CD4-positive, alpha-beta T cell treated with Interleukin-10 for 1 hour (primary cell): ENCODE data around the gene SPON1.

Experiments
- DNase-seq: peaks from one replicate; pipeline ENCODE4 v3.0.0-alpha.2; 2020

SPON1 gene

DNA sequence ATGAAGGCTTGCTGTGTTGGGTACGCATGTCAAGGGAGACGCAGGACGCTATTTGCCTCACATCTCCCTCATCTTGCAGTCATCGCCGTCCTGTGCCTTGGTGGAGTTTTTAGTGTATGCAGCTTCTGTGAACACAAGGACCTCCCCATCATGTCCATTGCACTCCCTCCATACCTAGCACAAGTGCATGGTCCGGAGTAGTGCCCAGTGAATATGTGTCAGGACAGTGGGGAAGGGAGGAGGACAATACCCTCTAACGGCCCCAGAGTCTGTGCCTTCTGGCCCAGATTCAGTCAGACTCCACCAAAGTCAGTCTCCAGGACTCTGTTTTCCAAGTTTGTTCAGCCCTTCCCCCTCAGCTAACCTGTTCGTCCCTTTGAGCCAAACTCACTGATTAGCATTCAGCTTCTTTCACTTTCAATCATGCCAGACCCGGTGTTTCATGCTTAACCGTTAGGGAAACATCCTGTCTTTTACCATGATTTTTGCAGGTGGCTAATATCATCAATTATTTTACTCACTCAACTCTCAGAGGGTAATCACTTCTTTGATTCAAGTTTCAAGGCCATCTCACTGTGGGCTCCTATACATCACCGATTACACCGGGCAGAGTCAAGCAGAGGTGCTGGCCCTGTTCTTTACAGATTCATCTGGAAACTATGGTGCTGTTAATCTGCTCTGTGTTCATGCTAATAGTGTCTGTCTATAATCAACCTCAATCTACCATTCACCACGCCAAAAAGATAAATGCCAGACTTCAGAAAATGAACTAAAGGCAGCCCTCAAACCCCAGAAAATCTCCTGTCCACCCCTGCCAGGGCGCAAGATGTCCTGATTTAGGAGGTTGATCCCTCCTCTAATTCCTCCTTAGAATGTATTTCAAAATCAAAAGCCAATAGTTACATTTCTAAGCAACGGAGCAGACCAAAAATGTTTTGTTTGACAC, 240.0 kb downstream of the SPON1 start:
- DNase-seq: peak; percentile 3

DNA sequence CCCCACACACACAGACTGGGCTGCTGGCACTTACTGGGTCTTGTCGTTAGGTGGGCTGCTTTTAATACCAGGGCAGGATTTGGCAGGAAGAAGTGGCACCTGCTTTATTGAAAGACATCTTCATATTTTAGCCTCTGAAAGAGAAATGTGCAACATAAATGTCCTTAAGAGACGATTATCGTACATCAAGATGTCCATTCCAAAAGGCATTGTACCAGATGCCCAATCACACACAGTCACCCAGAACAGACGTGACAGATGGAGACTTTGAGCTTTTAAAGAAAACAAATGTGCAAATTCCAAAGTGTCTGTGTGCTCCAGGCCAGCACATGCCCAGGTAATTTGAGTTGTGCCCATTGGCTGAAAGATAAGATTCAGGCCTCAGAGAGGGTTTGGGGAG, 240.8 kb downstream of the SPON1 start:
- no peak for DNase-seq

DNA sequence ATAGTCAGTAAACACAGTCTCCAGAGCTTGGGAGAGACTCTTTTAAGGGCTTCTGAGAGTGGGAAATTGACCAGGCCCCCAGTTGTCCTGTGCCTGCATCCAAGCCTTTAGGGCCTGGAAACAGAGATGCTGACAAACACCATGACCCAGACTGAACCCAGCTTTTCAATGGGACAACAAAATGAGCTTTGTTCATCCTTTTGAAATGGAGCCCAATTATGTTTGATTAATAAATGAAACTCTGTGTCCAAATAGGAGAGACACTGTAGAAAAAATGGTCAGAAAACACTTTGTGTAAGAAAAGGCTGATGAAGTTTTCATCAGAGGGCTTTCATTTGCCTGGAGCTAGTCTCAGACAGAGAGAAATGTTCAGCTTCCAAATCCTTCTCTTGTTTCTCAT, 250.5 kb downstream of the SPON1 start:
- DNase-seq: no peak

DNA sequence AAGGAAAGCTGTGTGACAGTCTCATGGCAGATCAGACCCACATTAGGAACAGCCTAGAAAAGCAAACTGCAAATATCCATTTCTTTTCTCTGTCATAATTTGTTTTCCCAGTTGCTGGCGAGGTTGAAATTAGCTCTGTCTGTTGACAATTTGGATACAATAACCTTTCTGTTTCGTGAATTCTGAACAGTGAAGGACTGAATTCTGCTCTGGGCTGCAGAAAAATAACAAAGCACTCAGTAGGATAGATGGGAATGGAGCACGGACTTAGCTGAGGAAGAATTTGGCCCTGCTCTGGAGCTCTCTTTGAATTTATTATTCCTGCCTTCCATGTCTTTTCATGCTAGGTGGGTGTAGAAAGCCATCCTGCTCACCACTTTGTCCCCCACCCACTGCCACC, 256.2 kb downstream of the SPON1 start:
- no peak for DNase-seq

DNA sequence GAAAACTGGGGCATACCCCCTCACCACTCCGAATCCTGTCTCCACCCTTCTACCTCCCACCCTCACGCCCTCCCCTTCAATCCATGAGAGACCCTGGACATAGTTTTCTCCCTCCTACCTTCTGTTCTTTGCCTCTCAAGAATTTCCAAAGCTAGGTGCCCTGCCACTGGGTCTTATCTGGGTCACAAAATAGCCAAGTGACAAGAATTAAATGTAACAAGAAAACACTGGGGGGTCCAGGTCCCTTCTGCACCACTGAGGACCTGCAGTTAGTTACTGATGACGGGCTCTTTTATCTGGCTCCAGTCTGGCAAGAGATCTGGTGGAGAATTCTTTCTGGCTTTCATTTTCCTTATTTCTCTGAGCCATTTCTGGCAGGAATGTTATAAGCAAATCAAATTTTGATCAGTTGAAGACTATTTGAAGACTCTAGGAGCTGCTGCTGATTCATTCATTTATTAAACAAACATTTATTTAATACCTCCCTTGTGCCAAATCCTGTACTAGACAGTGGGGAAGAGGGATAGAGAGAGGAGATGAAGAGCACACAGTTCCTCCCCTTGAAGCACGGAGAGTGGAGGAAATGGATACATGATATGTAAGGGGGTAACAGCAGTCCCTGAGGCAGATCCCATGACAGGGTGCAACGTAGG, 261.2 kb downstream of the SPON1 start:
- DNase-seq: no peak

DNA sequence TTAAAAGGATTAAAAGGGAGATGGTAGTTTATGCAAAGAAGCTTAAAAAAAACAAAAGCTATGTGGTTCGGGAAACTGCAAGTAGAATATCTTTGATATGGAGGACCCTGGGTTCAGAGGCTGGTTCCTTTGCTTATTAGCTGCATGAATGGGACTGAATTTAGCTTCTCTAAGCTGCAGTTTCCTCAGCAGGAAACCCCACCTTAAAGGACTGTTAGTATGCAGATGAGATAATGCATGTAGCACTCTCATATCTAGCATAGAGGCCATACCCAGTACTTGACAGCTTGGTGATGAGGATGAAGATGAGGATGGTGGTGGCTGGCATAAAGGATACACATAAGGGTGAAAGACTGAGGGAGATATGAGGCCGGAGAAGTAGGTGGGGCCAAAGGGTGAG, 261.9 kb downstream of the SPON1 start:
- DNase-seq: no peak

DNA sequence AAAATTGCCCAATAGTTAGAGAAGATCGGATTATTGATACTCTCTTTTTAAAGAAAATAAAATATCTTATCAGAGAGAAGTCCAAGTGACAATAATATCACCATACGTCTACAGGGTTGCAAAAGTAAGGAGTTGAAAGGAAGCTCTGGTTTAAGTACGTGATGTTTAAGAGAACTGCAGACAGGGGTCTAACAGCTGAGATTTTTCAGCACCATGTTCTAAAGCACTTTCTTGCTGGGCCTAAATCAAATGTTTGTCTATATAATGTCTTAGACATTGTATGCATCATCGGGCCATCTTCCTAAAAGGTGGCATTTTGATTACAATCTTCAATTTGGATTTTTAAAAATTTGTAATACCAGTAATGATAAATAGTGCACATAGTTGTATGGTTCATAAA, 263.1 kb downstream of the SPON1 start:
- DNase-seq: no peak

DNA sequence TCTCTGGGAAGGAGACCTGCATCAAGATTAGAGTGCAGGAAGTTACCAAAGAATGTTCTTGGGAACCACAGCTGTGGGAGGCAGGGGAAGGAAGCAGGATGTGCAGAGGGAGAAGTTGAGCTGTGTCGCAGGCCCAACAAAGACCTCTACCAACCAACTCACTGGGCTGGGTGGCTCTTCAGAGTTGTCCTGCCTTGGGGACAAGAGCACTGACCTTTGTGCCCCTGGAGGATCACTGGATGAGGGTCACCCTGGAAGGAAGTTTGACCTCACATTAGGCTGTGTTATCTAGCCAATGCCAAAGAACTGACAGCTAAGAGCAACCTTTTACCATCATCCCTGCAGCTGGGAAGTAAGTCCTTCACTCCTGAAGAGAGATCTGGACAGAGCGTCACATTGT, 265.8 kb downstream of the SPON1 start:
- no peak for DNase-seq

DNA sequence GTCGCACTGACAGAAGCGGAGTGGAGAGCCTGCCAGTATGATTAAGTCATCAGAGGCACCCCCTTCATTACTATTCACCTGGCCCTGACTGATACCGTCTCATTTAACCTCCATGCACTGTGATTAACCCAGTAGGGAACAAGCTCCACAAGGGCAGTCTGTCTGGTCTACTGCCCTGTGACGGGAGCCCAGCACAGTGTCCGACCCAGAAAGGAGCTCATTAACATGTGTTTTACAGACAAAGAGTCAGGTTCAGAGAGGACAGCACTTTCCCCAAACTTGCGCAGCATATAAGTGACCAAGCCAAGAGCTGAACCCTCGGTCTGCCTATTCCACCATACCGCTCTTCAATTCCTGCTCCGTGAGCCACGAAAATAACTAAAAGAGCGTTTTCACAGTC, 266.9 kb downstream of the SPON1 start:
- DNase-seq: no peak

DNA sequence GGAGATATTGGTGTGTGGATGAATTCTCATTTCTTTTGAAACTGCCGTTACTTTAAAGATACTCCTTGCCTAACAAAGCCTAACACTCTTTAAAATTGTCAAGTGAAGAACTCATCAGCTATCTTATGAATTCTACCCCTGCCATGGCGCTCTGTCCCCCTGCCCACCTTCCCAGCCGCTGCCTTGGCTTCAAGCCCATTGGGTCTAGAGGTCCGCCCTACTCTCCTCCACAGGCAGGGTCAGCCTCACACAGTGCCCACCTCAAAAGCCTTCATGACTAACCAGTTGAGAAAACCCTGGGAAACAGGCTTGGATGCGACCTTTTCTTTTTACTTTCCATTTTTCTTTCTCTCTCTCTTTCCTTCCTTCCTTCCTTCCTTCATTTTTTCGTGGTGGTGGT, 267.9 kb downstream of the SPON1 start:
- no peak for DNase-seq

DNA sequence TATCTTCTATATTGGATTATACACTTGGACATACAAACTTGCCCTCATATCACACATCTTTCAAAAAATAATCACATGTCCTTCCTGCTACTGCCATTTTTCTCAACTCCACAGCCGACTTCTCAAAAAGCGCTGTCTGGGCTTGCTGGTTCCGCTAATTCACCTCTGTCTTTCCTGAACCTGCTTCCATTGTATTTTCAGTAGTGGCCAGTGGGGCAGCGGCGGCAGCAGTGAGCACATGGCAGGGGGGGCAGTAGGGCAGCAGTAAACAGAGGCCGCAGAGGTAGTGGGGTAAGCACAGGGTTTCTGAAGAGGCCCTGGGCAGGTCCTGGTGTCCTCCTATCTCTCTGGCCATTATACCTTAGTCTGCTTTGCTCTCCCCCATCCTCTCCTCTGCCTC, 270.1 kb downstream of the SPON1 start:
- no peak for DNase-seq

DNA sequence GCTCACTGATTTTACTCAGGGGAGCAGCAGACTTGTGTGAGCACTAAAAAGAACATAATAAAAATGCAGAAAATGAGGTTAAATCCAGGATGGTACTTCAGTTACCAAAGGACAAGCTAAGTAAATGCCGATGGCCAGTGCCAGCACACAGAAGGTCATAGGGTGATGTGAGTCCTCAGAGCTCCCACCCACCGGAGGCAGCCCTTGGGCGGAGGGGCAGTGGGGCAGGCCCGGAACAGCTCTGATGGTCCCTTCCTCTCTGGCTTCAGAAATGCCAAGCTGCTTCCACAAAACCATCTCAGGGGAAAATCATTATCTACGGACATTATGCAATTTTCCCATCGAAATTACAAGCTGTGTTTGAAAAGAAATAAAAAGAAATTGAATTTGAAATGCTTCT, 271.9 kb downstream of the SPON1 start:
- no peak for DNase-seq

DNA sequence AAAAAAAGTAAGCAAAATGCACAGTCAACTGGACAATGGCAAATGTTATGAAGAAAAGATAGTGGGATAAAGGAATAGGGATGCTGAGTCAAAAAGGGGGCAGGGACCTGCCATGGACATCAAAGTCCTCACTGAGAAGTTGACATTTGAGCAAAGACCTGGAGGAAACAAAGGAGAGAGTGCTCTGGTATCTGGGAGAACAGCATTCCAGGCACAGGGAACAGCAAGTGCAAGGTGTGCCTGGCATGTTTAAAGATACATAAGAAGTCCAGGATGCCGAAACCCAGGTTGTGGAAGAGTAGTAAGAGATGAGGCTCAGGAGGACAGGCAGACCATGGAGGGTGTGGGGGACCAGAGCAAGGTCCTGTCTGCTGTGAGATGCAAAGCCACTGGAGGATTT, 273.2 kb downstream of the SPON1 start:
- no peak for DNase-seq

DNA sequence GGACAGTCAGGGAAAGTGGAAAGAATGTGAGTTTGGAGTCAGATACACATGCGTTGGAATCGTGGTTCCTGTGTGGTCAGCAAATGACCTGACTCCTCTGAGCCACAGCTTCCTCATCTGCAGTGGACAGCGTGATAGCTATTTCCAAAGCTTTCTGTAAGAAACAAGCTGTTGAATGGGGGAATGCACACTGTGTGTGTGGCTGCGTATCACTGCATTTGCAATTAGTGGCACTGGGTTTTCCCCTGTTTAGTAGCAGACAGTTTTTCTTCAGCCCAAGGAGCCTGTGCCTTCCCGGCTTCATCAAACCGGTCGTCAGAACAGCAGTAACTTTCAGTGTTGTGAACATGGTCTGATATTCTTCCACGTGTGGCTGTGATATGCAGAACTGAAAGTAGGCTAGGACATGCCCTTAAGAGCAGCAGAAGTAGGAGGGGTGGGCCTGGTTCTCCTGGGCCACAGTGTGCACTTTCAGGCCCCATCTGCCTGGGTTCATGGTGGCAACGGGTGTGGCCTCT, 275.0 kb downstream of the SPON1 start:
- peak; percentile 8 for DNase-seq

DNA sequence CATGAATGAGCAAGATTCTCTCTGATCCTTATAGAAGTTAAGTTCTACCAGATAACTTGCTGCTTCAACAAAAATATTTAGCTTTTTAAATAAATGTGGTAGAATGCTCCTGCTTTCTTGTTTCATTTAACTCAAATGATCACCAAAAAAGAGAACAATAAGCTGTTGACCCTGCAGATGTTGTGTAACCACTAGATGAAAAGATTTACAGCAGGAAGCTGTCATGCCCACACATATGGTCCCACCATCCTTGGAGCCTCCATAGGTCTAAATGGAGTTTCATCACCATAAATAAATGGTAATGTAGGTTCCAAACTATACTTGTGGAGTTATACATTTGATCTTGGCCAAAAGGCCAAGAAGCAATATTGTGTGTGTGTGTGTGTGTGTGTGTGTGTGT, 277.7 kb downstream of the SPON1 start:
- DNase-seq: no peak

DNA sequence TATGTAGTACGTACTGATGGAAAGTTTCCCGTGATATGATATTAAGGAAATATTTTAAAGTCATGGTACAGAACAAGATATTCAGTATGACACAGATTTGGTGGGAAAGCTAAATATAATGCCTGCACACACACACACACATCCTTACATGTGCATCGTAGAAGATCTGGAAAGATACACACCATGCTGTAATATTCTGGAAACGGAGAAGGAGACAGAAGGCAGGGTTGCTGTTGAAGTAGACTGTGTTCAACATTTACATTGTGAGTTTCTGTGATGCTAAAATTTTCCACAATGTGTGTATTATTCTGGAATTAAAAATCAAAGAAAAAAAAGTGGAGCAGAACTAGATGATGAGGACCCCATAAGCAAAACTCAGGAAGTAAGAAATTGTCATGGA, 278.4 kb downstream of the SPON1 start:
- no peak for DNase-seq

DNA sequence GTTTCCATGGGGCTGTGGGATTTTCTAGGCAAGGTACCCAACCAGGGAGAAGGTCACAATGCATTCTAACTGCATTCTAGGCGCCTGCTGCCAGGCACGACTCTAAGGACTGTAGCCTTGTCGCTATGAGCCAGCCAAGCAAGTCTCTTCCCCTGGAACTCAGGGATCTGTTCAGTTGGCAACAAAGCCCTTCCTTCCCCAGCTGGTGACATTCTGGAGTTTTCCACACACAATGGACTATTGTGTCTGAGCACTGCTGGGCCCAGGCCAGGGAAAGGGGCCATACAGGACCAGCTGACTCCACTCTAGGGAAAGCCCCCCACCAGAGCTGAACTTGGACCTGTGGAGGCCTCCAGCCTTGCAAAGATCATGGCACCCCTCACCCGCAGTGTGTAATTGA, 279.7 kb downstream of the SPON1 start:
- no peak for DNase-seq

DNA sequence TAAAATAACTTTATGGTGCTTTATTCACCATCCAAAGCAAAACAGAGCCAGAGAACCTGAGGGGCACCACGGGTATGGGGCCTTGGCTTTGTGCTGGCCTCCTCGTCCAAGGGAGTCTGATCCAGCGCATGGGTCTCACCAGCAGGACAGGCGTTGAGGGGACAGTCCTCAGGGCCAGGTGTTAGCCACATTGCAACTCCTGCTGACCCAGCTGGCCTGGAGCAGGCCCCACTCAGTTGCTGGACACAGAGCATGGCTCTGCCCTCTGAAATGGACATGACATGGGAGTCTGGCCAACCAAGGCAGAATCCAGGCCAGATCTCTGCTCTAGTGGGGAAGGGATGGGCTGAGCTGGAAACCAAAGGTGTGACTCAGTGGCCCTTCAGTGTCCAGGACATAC, 280.2 kb downstream of the SPON1 start:
- no peak for DNase-seq

DNA sequence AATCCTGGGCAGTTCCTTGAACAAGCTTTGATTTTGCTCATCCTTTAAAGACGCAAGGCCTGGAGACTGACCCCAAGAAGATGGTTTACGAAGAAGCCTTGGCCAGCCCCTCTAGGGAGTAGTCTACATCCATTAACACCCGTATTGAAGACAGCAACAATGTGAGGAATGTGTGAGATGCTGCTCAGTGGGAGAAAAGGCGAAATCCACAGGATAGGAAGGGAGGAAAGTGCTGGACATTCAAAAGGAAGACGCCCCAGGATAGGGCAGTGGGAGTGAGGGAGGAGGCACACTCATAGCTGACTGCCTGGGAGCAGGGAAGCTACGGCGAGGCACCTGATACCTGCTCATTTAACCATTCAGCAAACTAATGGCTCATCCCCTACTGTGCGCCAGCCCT, 282.4 kb downstream of the SPON1 start:
- no peak for DNase-seq

DNA sequence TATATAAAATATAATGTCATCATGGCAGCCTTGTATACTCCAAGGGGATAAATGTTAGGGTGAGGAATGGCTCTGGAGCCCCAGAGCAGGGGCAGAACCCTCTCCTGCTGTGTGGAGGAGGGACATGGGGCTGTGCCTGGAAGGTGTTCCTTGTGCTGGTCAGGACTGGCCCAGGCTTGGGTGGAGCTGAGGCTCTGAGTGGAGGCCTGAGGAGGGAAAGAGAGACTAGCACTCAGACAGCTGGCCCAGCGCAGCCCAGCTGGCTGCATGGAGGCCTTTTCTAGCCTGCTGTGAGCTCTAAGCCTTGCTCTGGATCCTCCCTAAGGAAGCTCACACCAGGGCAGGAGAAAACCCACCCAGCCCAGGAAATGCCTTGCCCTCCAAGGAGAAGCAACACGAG, 282.9 kb downstream of the SPON1 start:
- DNase-seq: no peak

DNA sequence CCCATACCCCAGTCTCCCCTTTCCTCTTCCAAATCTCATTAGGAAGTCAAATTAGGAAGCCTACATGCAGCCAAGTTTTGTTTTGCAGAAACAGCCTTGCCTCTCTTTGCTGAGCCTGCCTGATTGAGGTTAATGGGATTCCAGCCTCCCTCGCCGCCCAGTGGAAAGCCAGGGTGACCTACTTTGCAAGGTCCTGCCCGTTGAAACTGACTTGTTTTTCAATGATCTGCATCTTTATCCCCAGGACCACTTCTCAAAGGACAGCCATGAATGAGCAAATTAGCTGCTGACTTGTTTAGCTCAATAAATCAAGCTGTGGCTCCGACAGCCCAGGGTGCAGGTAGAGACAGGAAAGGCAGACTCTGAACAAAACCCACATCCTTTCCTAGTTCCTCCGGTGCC, 286.1 kb downstream of the SPON1 start:
- DNase-seq: peak; percentile 28

DNA sequence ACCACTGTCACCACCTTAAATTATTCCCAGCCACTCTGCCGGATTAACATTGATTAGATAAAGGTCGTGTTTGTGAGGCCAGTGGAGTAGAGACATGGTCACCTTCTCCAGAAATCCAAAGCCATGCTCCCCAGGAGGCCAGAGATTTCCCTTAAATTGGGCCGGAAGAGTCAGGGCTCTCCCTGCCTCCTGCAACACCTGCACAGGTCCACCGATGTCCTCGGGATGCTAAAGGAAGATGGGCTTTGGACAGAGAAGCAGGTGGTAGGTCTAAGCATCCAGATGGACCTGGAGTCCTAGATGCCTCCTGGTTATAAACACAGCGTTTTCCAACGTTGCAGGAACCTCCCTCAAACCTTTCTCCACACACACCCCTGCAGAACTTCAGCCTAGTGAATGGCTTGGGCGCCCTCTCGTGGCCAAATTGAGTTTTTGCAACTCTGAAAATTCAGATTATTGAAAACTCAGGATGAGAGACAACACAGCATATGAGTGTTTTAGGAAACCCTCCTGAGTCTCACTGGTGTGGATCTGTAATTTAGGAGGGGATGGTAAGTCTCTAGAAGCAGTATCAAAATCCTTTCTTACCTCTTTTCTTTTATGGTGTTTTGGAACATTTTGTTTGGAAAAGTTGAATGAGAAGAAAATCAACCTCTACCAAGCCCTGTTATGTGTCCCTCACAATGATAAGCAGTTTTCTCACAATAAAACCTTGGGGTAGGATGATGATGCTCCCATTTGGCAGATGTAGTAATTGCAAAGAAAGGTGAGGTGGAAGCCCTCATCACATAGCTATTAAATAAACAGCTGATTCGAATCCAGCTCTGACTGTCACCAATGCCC, 286.8 kb downstream of the SPON1 start:
- peak; percentile 69 for DNase-seq

DNA sequence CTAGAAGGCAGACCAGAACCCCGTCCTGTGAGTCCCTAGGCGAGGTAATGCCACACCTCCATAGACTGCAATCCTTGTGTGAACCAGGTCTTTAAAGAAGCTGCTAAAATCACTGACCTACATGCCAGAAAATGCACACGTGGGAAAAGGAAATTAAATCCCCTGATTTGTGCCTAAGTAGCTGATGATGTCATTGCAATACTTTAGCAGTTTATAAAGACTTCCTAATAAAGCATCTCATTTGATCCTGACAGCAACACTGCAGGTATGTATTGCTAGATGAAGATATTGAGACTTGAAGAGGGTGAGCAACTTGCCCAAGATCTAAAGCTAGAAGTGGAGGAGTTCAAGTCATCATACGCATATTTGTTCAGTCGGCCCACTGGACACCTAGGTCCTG, 289.2 kb downstream of the SPON1 start:
- DNase-seq: no peak
